Stomach (tissue), 9 donors: ENCODE measurements around the gene STK38. TPM values are rescaled to one million over a fixed set of nuclear protein-coding genes. Genes with fewer than 3 reads are reported as not detected.
A peak's percentile ranks its signal among the peaks of the same experiment; 100 is the strongest.
"Not testable (repeated sequence)": the region's sequence is repeated elsewhere in the genome, so short reads cannot be mapped to it uniquely, and the experiment has no call there.

Source experiments
- DNase-seq, 2 donors: peaks; one replicate each; pipeline versions ENCODE4 v3.0.0 to v3.0.0-alpha.2; 2013 to 2019
- H3K27ac ChIP-seq, 5 donors: fragments of 200-600 bp in 4 of 5; sonication (generic) in 4 of 5; one replicate each; pipeline ENCODE4 v1.5.1; 2013 to 2019; ENCODE audit warnings: mild to moderate bottlenecking in 1 of 5, moderate library complexity in 1 of 5
- H3K27me3 ChIP-seq, 3 donors: fragments of 200-600 bp; sonication (generic); one replicate each; pipeline ENCODE4 v1.5.1; 2017 to 2019; ENCODE audit warnings: mixed run types in 1 of 3
- H3K36me3 ChIP-seq, 4 donors: fragments of 200-600 bp; sonication (generic); 1 replicate in 3 of 4; 2 replicates in 1 of 4; pipeline ENCODE4 v1.5.1; 2016 to 2019
- H3K4me1 ChIP-seq, 4 donors: fragments of 200-600 bp; sonication (generic); one replicate each; pipeline ENCODE4 v1.5.1; 2016 to 2019
- H3K4me3 ChIP-seq, 4 donors: fragments of 200-600 bp; sonication (generic) in 3 of 4; one replicate each; pipeline ENCODE4 v1.5.1; 2016 to 2019; ENCODE audit warnings: mild to moderate bottlenecking in 1 of 4
- H3K9me3 ChIP-seq, 4 donors: fragments of 200-600 bp; sonication (generic); one replicate each; pipeline ENCODE4 v1.5.1; 2016 to 2019
- CTCF ChIP-seq, 7 experiments: fragments of 450-650 bp in 4 of 7; fragments of 200-600 bp in 3 of 7; sonication (generic) in 3 of 7; IDR thresholded peaks; one replicate each; pipeline ENCODE4 v1.5.1; 2016 to 2019; ENCODE audit warnings: antibody characterized with exemption in 7 of 7, control low read depth in 2 of 7, mild to moderate bottlenecking in 1 of 7
- EP300 ChIP-seq: sonication (generic); formaldehyde crosslinking; IDR thresholded peaks from one replicate; pipeline ENCODE4 v1.6.1; 2017; ENCODE audit warnings: antibody characterized with exemption
- POLR2A ChIP-seq, 4 donors: fragments of 450-650 bp; IDR thresholded peaks; one replicate each; pipeline ENCODE4 v1.6.1; 2016; ENCODE audit warnings: antibody characterized with exemption in 4 of 4, control low read depth in 2 of 4, mild to moderate bottlenecking in 1 of 4, moderate library complexity in 1 of 4
- POLR2AphosphoS5 ChIP-seq, 3 donors: sonication (generic); formaldehyde crosslinking; IDR thresholded peaks; one replicate each; pipeline ENCODE4 v1.6.1; 2016; ENCODE audit warnings: antibody characterized with exemption in 3 of 3
- WGBS, 5 donors: extraction: QIAGEN DNeasy Blood & Tissue Kit in 3 of 5; methylation state at CpG; one replicate each; pipeline versions ENCODE4 v1.1.5 to v1.1.7; 2013 to 2018; 5-methylcytosine and 5-hydroxymethylcytosine counted together
- intact Hi-C: fragments of 100-400 bp; cut with DNase I; formaldehyde crosslinking; loops from one replicate; pipeline ENCODE4 v1.15.1; 2023; ENCODE audit warnings: low total_unique reads
- polyA plus RNA-seq, 3 donors: library from polyadenylated mRNA; stranded (reverse); fragments of 200-250 nt; gene quantifications; one replicate each; pipeline ENCODE4 v1.2.3, GENCODE V29; 2013
- small RNA-seq, 4 donors: library from RNA; depleted of rRNA; stranded (forward); fragments of <200 nt; gene quantifications; one replicate each; pipeline ENCODE3, GENCODE V24; 2016
- total RNA-seq, 5 donors: library from RNA; depleted of rRNA; stranded (reverse); fragments of >200 nt; gene quantifications; one replicate each; pipeline versions ENCODE4 v1.1.0 to v1.2.3, GENCODE V29; 2014 to 2016
- donor health status: healthy with polysubstance abuse.
- donor health status: Bipolar disorder and iron deficiency.
- donor health status: healthy.

The STK38 gene
- total and polyA plus RNA-seq, 8 donors = 14.1 to 63.7 (median 24.0) TPM

GRCh38 chr6:36455486-36456027, 91.7 kb downstream of the STK38 start:
- Histone ChIP-seq H3K4me1 (peaks cover 0 to 35% (median 22%) of the 10 kb centered on the region in 4 donors), H3K4me3 (no peak overlapping the region), H3K27me3 (no peaks in the 10 kb centered on the region), H3K9me3 (no peaks in the 10 kb centered on the region), H3K27ac (no peak overlapping the region), H3K36me3 (peaks cover 3 to 27% (median 15%) of the 10 kb centered on the region in 4 donors)
- intact Hi-C loops = no loop called here
- TF ChIP-seq POLR2AphosphoS5 (IDR thresholded peaks at IDR 0.05) (no peak), CTCF (IDR thresholded peaks at IDR 0.05) (no peak), EP300 (no peak), POLR2A (IDR thresholded peaks at IDR 0.05) (no peak)
- 48 to 64% (median 54%) methylated on average over 3 of the region's 3 CpGs for WGBS, 5 donors
- peak; percentile 29 to 72 for DNase-seq

GRCh38 chr6:36452897-36453296, 94.4 kb downstream of the STK38 start:
- H3K9me3 ChIP-seq, H3K27me3 ChIP-seq, H3K4me3 ChIP-seq, DNase-seq, intact Hi-C loops, H3K27ac ChIP-seq: not testable (repeated sequence)
- 93 to 99% (median 96%) methylated on average over 8 of the region's 8 CpGs for WGBS, 5 donors
- Histone ChIP-seq H3K36me3 (peaks cover 7 to 36% (median 29%) of the 10 kb centered on the region in 4 donors), H3K4me1 (peaks cover 0 to 27% (median 9%) of the 10 kb centered on the region in 4 donors)

GRCh38 chr6:36449173-36449572, 98.1 kb downstream of the STK38 start:
- DNase-seq, H3K27me3 ChIP-seq, intact Hi-C loops, H3K9me3 ChIP-seq, H3K27ac ChIP-seq, H3K4me3 ChIP-seq: not testable (repeated sequence)
- Histone ChIP-seq H3K36me3 (peaks cover 7 to 32% (median 29%) of the 10 kb centered on the region in 4 donors), H3K4me1 (peaks cover 14 to 45% (median 24%) of the 10 kb centered on the region in 4 donors)
- 97 to 99% (median 97%) methylated on average over 10 of the region's 10 CpGs for WGBS, 5 donors

DNA sequence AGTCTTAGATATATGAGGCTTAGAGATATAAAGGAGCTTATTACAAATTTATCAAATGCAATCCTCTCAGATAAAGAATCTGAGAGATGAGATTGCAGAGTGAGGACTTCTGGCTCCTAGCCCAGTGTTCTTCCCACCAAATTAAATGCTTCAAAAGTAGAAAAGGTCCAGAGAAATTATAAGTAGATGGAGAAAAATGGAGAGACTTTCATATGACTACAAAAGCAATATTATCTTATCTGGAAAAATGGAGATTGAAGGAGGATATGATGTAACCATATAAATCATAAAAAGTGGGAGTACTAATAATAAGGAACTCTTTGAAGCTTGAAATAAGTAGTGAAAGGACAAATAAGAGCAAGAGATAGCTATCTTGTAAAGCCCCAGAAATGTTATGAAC, 101.7 kb downstream of the STK38 start:
- intact Hi-C loops = no loop called here

GRCh38 chr6:36444470-36444869, 102.8 kb downstream of the STK38 start:
- peaks cover 25 to 59% (median 42%) of the 10 kb centered on the region in 4 donors for H3K4me1 ChIP-seq
- peak in 1 of 2 donors; percentile 59 for DNase-seq
- peaks cover 4 to 13% (median 9%) of the 10 kb centered on the region in 4 donors for H3K36me3 ChIP-seq
- H3K4me3 ChIP-seq = peak overlapping the region; percentile 77 to 94 (median 86)
- no peaks in the 10 kb centered on the region for H3K9me3 ChIP-seq
- TF ChIP-seq POLR2AphosphoS5 (IDR thresholded peaks at IDR 0.05) = peak in 1 of 3 donors; percentile 25
- TF ChIP-seq CTCF (IDR thresholded peaks at IDR 0.05) = no peak
- intact Hi-C loops = no loop called here
- no peaks in the 10 kb centered on the region for H3K27me3 ChIP-seq
- peak overlapping the region; percentile 72 to 99 (median 98) for H3K27ac ChIP-seq
- 35 to 61% (median 47%) methylated on average over 3 of the region's 3 CpGs for WGBS, 5 donors

More for the DNA sequence above, 101.7 kb downstream of the STK38 start:
- peak overlapping the region in 2 of 5 donors; percentile 95 to 99 for H3K27ac ChIP-seq
- no peaks in the 10 kb centered on the region for H3K27me3 ChIP-seq
- H3K9me3 ChIP-seq = no peaks in the 10 kb centered on the region
- DNase-seq = peak in 1 of 2 donors; percentile 17
- H3K4me1 ChIP-seq = peaks cover 25 to 68% (median 42%) of the 10 kb centered on the region in 4 donors
- no peak for TF ChIP-seq POLR2A (IDR thresholded peaks at IDR 0.05)
- TF ChIP-seq POLR2AphosphoS5 (IDR thresholded peaks at IDR 0.05) = no peak
- no peak for TF ChIP-seq CTCF (IDR thresholded peaks at IDR 0.05)
- no peak for TF ChIP-seq EP300
- peaks cover 4 to 15% (median 11%) of the 10 kb centered on the region in 4 donors for H3K36me3 ChIP-seq
- H3K4me3 ChIP-seq = no peak overlapping the region

Small RNA genes lying within 50 kb of the gene (small RNA-seq; reads per million reads assigned to genes)
- 0 reads per million in 4 donors for gene RN7SL502P

Other genes with a start within 250 kb of the STK38 start
- 10 to 100 TPM in 1 of 5 donors, 1 to 10 TPM in 4; 3.5 to 14.8 (median 5.7) TPM for gene BNIP5, start 210.6 kb downstream of the STK38 start, total RNA-seq
- 1 to 10 TPM; 2.4 to 3.8 (median 3.8) TPM for gene BNIP5, start 210.6 kb downstream of the STK38 start, polyA plus RNA-seq
- 10 to 100 TPM in 1 of 5 donors, 1 to 10 TPM in 2, under 1 TPM in 1, not detected in 1; 0.37 to 20.4 (median 3.1) TPM for gene ETV7, start 159.8 kb downstream of the STK38 start, total RNA-seq
- gene ETV7, start 159.8 kb downstream of the STK38 start, polyA plus RNA-seq = 1 to 10 TPM; 2.6 to 7.9 (median 7.1) TPM
- not detected for gene PXT1, start 104.6 kb downstream of the STK38 start, total RNA-seq
- not detected for gene PXT1, start 104.6 kb downstream of the STK38 start, polyA plus RNA-seq
- 10 to 100 TPM; 18.4 to 72.7 (median 20.3) TPM for gene KCTD20, start 104.5 kb downstream of the STK38 start, total RNA-seq
- 10 to 100 TPM; 10.3 to 20.4 (median 16.3) TPM for gene KCTD20, start 104.5 kb downstream of the STK38 start, polyA plus RNA-seq
- gene SRSF3, start 46.9 kb upstream of the STK38 start, total RNA-seq = 100 to 1,000 TPM in 4 of 5 donors, 10 to 100 TPM in 1; 77.2 to 250 (median 145) TPM
- gene SRSF3, start 46.9 kb upstream of the STK38 start, polyA plus RNA-seq = 100 to 1,000 TPM; 130 to 179 (median 146) TPM
- 100 to 1,000 TPM in 1 of 5 donors, 10 to 100 TPM in 4; 41.4 to 116 (median 47.3) TPM for gene CDKN1A, start 131.2 kb upstream of the STK38 start, total RNA-seq
- gene CDKN1A, start 131.2 kb upstream of the STK38 start, polyA plus RNA-seq = 100 to 1,000 TPM in 1 of 3 donors, 10 to 100 TPM in 2; 36.5 to 118 (median 75.5) TPM
- 1 to 10 TPM in 1 of 5 donors, under 1 TPM in 1, not detected in 3; 0.37 to 2.5 TPM for gene RAB44, start 150.3 kb upstream of the STK38 start, total RNA-seq
- gene RAB44, start 150.3 kb upstream of the STK38 start, polyA plus RNA-seq = under 1 TPM; 0.15 to 0.23 (median 0.19) TPM